ENCODE measurements around the gene CHMP2A. TPM values are rescaled to one million over a fixed set of nuclear protein-coding genes. Genes with fewer than 3 reads are reported as not detected.
A peak's percentile ranks its signal among the peaks of the same experiment; 100 is the strongest.

CHMP2A gene
- total RNA-seq, 2 experiments from 2014 or later = 72.7 to 101 TPM

DNA sequence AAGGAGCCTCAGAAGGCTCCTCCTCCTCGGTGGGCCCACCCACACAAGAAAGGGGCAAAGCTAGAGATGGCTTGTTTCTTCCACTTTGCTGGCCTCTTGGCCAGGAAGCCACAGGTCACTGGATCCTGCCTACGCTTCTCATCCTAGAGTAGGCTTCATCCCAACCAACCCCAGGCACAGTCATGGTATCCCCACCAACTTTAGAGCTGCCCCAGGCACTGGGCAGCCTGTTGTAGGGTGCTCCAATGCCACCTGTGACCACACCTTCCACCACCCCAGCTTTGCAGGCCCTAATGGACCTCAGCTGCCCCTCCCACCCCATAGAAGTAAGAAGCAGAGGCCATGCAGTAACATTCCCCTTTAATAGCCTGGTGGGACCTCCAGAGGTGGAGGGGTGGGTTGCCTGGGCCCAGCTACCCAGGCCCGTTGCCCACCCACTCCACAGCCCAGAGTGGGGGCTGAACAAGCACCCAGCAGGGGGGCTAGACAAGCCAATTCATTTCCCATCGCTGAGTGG is 522 bp upstream of the CHMP2A start:
- ChIA-PET CTCF (ENCODE audit: unreplicated experiment) (no interaction called here), POLR2A (interaction anchor here (1.4 to 1.9 kb wide), 3 partner anchors 9 to 12 kb away, joined by 3 to 9 read pairs (median 8); partner anchors contain the start of gene TRIM28)
- H3K4me2 ChIP-seq (ENCODE audit: low read length) = peak overlapping the region; percentile 99
- BruUV-seq (replicated peaks) = no TSS peak
- no peak for DNase-seq (ENCODE audit: low spot score)
- intact Hi-C loops (cut with micrococcal nuclease; ENCODE audit: unreplicated experiment) = loop anchor here (1.0 kb wide), 1 partner anchor 10 kb away; no protein-coding TSS in a partner anchor
- peaks cover 26% of the 10 kb centered on the region for H3K79me2 ChIP-seq (ENCODE audit: insufficient read depth, low read depth, low read length)
- 0 out of 2 replicates have a peak, but pooled peaks cover 4% of the 10 kb centered on the region for H4K20me1 ChIP-seq (ENCODE audit: insufficient read depth, low read length)
- peaks cover 41% of the 10 kb centered on the region for H3K4me1 ChIP-seq (ENCODE audit: insufficient read depth, low read length, poor library complexity, severe bottlenecking)
- no peaks in the 10 kb centered on the region for H3K9me2 ChIP-seq (ENCODE audit: insufficient read depth, low read length)
- peaks cover 62% of the 10 kb centered on the region for H3K36me3 ChIP-seq (ENCODE audit: insufficient read depth, low read length)
- no peak overlapping the region for H2AFZ ChIP-seq (ENCODE audit: low read length)
- peak overlapping the region; percentile 87 for H3K27ac ChIP-seq (ENCODE audit: low read depth, low read length, poor library complexity, severe bottlenecking)
- H3K4me3 ChIP-seq (ENCODE audit: low read depth, low read length, poor library complexity, severe bottlenecking) = peak overlapping the region; percentile 79
- TF ChIP-seq EZH2phosphoT487 (IDR thresholded peaks at IDR 0.05; ENCODE audit: borderline replicate concordance, low read depth, low read length) (no peak), CTCF (conservative IDR thresholded peaks at IDR 0.05; ENCODE audit: low read length) (no peak)
- H3K9me3 ChIP-seq (ENCODE audit: low read length) = no peaks in the 10 kb centered on the region

DNA sequence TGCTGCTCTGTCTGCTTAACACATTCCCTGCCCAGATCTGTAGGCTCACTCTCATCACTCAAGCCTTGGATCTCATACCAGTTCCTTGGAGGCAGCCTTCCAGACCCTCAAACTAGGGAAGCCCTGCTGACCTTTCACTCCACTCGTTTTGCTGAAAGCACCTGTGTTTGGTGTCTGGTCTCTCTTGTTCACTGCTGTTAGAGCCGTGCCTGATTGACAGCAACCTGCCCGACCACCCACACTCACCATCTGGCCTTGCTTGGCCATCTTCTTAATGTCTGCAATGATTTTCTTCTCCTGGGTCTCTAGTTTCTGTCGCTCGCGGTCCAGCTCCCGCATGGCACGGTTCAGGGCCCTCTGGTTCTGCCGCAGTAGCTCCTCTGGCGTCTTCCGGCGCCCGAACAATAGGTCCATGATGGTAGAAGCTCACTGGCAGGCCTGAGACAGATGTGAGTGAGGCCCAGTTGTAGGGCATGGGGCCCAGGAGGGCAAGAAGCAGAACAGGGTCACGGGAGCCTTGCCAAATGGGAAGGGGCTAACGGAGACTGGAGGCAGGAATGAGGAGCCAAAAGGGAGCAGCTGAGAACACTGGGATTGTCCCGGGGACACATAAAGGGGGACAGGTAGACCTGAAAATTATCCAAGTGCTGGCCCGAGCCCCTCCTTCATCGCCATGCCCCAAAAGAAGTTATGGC is 959 bp downstream of the CHMP2A start:
- TF ChIP-seq EZH2phosphoT487 (IDR thresholded peaks at IDR 0.05; ENCODE audit: borderline replicate concordance, low read depth, low read length) = no peak
- no peak for TF ChIP-seq CTCF (conservative IDR thresholded peaks at IDR 0.05; ENCODE audit: low read length)
- H2AFZ ChIP-seq (ENCODE audit: low read length) = no peak overlapping the region
- H3K4me1 ChIP-seq (ENCODE audit: insufficient read depth, low read length, poor library complexity, severe bottlenecking) = peaks cover 32% of the 10 kb centered on the region
- ChIA-PET CTCF (ENCODE audit: unreplicated experiment) (interaction anchor here (0.9 to 1.4 kb wide), 3 partner anchors 9 to 34 kb away, joined by 3 to 7 read pairs (median 4); partner anchors contain the start of gene ZBTB45), POLR2A (interaction anchor here (0.7 to 1.9 kb wide), 6 partner anchors 8 to 1165 kb away, joined by 3 to 9 read pairs (median 6); partner anchors contain the start of gene TRIM28)
- peak overlapping the region; percentile 99 for H3K4me2 ChIP-seq (ENCODE audit: low read length)
- H3K36me3 ChIP-seq (ENCODE audit: insufficient read depth, low read length) = peaks cover 77% of the 10 kb centered on the region
- peak overlapping the region; percentile 87 for H3K27ac ChIP-seq (ENCODE audit: low read depth, low read length, poor library complexity, severe bottlenecking)
- H3K79me2 ChIP-seq (ENCODE audit: insufficient read depth, low read depth, low read length) = peaks cover 26% of the 10 kb centered on the region
- H4K20me1 ChIP-seq (ENCODE audit: insufficient read depth, low read length) = 0 out of 2 replicates have a peak, but pooled peaks cover 4% of the 10 kb centered on the region
- intact Hi-C loops (cut with micrococcal nuclease; ENCODE audit: unreplicated experiment) = no loop called here
- no peaks in the 10 kb centered on the region for H3K9me3 ChIP-seq (ENCODE audit: low read length)
- no peak for DNase-seq (ENCODE audit: low spot score)
- no TSS peak for BruUV-seq (replicated peaks)
- H3K9me2 ChIP-seq (ENCODE audit: insufficient read depth, low read length) = no peaks in the 10 kb centered on the region
- peak overlapping the region; percentile 79 for H3K4me3 ChIP-seq (ENCODE audit: low read depth, low read length, poor library complexity, severe bottlenecking)

All from OCI-LY7 (cell line).